ENCODE results near the gene TULP4.

The TULP4 gene

GRCh38 chr6:158409451-158409850 lies 97.2 kb downstream of the TULP4 start:
- Histone ChIP-seq H3K4ac (ENCODE audit: low read depth in 1 of 2, low read length in 2 of 2) (no peak overlapping the region), H2BK5ac (ENCODE audit: low read depth, low read length, poor library complexity, severe bottlenecking) (no peak overlapping the region), H3K27me3 (ENCODE audit: control insufficient read depth in 1 of 2, insufficient read depth in 1 of 2, low read length in 2 of 2) (no peaks in the 10 kb centered on the region), H3K4me2 (ENCODE audit: low read length, poor library complexity, severe bottlenecking) (no peak overlapping the region), H3K4me3 (ENCODE audit: insufficient read depth in 1 of 2, low read depth in 1 of 2, low read length in 2 of 2) (no peak overlapping the region), H4K8ac (ENCODE audit: low read length) (no peak overlapping the region), H2BK12ac (ENCODE audit: low read length in 2 of 2) (no peak overlapping the region), H3K9me3 (ENCODE audit: control insufficient read depth, low read length) (no peaks in the 10 kb centered on the region), H3K4me1 (ENCODE audit: control insufficient read depth, insufficient read depth, low read depth, low read length) (peaks cover 6% of the 10 kb centered on the region), H3K9ac (ENCODE audit: low read length) (no peak overlapping the region), H3K27ac (ENCODE audit: low read length, poor library complexity, severe bottlenecking) (no peak overlapping the region), H2AFZ (ENCODE audit: low read depth, low read length) (no peak overlapping the region), H4K91ac (ENCODE audit: low read length) (no peak overlapping the region), H2BK15ac (ENCODE audit: low read depth, poor library complexity, severe bottlenecking) (no peak overlapping the region), H3K23ac (ENCODE audit: low read length in 2 of 2) (no peak overlapping the region), H3K36me3 (ENCODE audit: control insufficient read depth in 1 of 2, insufficient read depth in 2 of 2, low read depth in 1 of 2, low read length in 2 of 2) (peaks cover 10 to 14% of the 10 kb centered on the region in 2 experiments), H3K18ac (ENCODE audit: low read depth in 1 of 2, low read length in 2 of 2) (no peak overlapping the region), H2BK120ac (ENCODE audit: low read depth, low read length) (no peak overlapping the region), H2AK5ac (ENCODE audit: low read length, severe bottlenecking) (no peak overlapping the region), H3K79me1 (replicated peaks; ENCODE audit: low read length, poor library complexity, severe bottlenecking) (peaks cover 29% of the 10 kb centered on the region), H3K14ac (ENCODE audit: low read length in 2 of 2) (no peak overlapping the region)
- DNase-seq, result peak; percentile 60
- 82% methylated on average over 3 of the region's 3 CpGs for WGBS

DNA sequence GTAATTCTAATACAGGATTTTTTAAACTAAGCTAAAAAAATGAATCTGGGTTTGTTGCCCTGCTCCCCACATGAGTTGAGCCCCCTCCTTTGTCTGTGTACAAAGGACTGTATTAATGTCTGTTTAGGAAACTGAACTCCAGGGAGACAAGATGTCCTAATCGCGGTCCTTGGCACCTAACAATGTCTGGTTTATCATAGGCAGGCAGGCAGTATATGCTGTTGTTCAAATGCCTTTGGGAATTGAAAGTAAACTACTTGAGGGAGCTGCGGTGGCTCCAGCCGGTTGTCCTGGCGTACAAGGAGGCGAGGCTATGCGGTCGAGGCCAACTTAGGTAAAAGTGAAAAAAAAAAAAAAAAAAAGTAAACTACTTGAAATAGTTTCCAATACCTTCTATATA lies 98.5 kb downstream of the TULP4 start:
- Histone ChIP-seq H2BK5ac (ENCODE audit: low read depth, low read length, poor library complexity, severe bottlenecking) (no peak overlapping the region), H3K9ac (ENCODE audit: low read length) (no peak overlapping the region), H3K79me1 (replicated peaks; ENCODE audit: low read length, poor library complexity, severe bottlenecking) (peaks cover 29% of the 10 kb centered on the region), H2BK120ac (ENCODE audit: low read depth, low read length) (no peak overlapping the region), H3K9me3 (ENCODE audit: control insufficient read depth, low read length) (no peaks in the 10 kb centered on the region), H3K4me3 (ENCODE audit: insufficient read depth in 1 of 2, low read depth in 1 of 2, low read length in 2 of 2) (no peak overlapping the region), H2BK15ac (ENCODE audit: low read depth, poor library complexity, severe bottlenecking) (no peak overlapping the region), H4K8ac (ENCODE audit: low read length) (no peak overlapping the region), H3K14ac (ENCODE audit: low read length in 2 of 2) (no peak overlapping the region), H3K4me2 (ENCODE audit: low read length, poor library complexity, severe bottlenecking) (no peak overlapping the region), H3K4ac (ENCODE audit: low read depth in 1 of 2, low read length in 2 of 2) (no peak overlapping the region), H2AFZ (ENCODE audit: low read depth, low read length) (no peak overlapping the region), H4K91ac (ENCODE audit: low read length) (no peak overlapping the region), H3K27ac (ENCODE audit: low read length, poor library complexity, severe bottlenecking) (no peak overlapping the region), H3K4me1 (ENCODE audit: control insufficient read depth, insufficient read depth, low read depth, low read length) (peaks cover 6% of the 10 kb centered on the region), H3K18ac (ENCODE audit: low read depth in 1 of 2, low read length in 2 of 2) (no peak overlapping the region), H2BK12ac (ENCODE audit: low read length in 2 of 2) (no peak overlapping the region), H2AK5ac (ENCODE audit: low read length, severe bottlenecking) (no peak overlapping the region), H3K36me3 (ENCODE audit: control insufficient read depth in 1 of 2, insufficient read depth in 2 of 2, low read depth in 1 of 2, low read length in 2 of 2) (peaks cover 10 to 20% of the 10 kb centered on the region in 2 experiments), H3K27me3 (ENCODE audit: control insufficient read depth in 1 of 2, insufficient read depth in 1 of 2, low read length in 2 of 2) (no peaks in the 10 kb centered on the region), H3K23ac (ENCODE audit: low read length in 2 of 2) (no peak overlapping the region)
- 90% methylated on average over 3 of the region's 8 CpGs for WGBS
- no peak for DNase-seq

DNA sequence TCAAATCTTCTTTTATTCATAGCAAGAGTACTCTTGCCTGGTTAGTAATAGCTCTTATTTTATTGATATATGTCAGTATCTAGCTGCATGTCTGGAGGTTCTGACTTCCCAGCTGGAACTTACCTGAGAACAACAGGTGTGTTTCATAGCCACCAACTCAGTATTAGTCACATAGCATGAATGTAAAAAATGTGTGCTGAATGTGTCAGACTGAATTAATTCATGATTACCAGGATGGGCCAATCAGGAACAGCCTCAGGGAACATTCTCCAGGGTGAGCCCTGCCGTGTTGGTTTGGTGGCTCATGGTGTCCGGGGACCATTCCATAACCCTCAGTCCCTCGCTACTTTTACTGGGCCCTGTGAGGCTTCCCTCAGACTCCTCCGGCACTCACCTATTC lies 99.7 kb downstream of the TULP4 start:
- Histone ChIP-seq H2BK120ac (ENCODE audit: low read depth, low read length) (no peak overlapping the region), H3K4ac (ENCODE audit: low read depth in 1 of 2, low read length in 2 of 2) (no peak overlapping the region), H3K4me2 (ENCODE audit: low read length, poor library complexity, severe bottlenecking) (no peak overlapping the region), H2BK5ac (ENCODE audit: low read depth, low read length, poor library complexity, severe bottlenecking) (no peak overlapping the region), H2AFZ (ENCODE audit: low read depth, low read length) (no peak overlapping the region), H3K27ac (ENCODE audit: low read length, poor library complexity, severe bottlenecking) (no peak overlapping the region), H4K91ac (ENCODE audit: low read length) (no peak overlapping the region), H3K27me3 (ENCODE audit: control insufficient read depth in 1 of 2, insufficient read depth in 1 of 2, low read length in 2 of 2) (no peaks in the 10 kb centered on the region), H3K4me3 (ENCODE audit: insufficient read depth in 1 of 2, low read depth in 1 of 2, low read length in 2 of 2) (no peak overlapping the region), H4K8ac (ENCODE audit: low read length) (no peak overlapping the region), H2BK15ac (ENCODE audit: low read depth, poor library complexity, severe bottlenecking) (no peak overlapping the region), H3K79me1 (replicated peaks; ENCODE audit: low read length, poor library complexity, severe bottlenecking) (peaks cover 28% of the 10 kb centered on the region), H3K23ac (ENCODE audit: low read length in 2 of 2) (no peak overlapping the region), H3K4me1 (ENCODE audit: control insufficient read depth, insufficient read depth, low read depth, low read length) (peaks cover 6% of the 10 kb centered on the region), H3K36me3 (ENCODE audit: control insufficient read depth in 1 of 2, insufficient read depth in 2 of 2, low read depth in 1 of 2, low read length in 2 of 2) (peaks cover 10 to 25% of the 10 kb centered on the region in 2 experiments), H3K9ac (ENCODE audit: low read length) (no peak overlapping the region), H3K18ac (ENCODE audit: low read depth in 1 of 2, low read length in 2 of 2) (no peak overlapping the region), H3K14ac (ENCODE audit: low read length in 2 of 2) (no peak overlapping the region), H2AK5ac (ENCODE audit: low read length, severe bottlenecking) (no peak overlapping the region), H2BK12ac (ENCODE audit: low read length in 2 of 2) (no peak overlapping the region), H3K9me3 (ENCODE audit: control insufficient read depth, low read length) (no peaks in the 10 kb centered on the region)
- WGBS, result 79% methylated on average over 2 of the region's 4 CpGs
- DNase-seq, result no peak

DNA sequence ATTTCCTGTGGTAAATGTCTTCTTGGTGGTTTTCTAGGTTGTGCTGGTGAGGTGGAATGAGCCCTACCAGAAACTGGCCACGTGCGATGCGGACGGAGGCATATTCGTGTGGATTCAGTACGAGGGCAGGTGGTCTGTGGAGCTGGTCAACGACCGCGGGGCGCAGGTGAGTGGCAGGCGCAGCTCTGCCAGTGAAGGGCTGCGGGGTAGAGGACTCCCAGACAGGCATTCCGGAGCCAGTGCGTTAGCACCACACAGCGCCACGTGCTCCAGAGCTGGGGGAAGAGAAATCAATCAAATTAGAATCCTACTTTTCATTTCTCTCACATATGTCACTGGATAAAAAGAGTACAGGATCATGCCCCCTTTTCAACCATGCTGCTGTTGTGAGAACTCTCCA lies 100.8 kb downstream of the TULP4 start:
- Histone ChIP-seq H3K4me2 (ENCODE audit: low read length, poor library complexity, severe bottlenecking) (no peak overlapping the region), H3K4me1 (ENCODE audit: control insufficient read depth, insufficient read depth, low read depth, low read length) (peaks cover 7% of the 10 kb centered on the region), H2AK5ac (ENCODE audit: low read length, severe bottlenecking) (no peak overlapping the region), H3K27me3 (ENCODE audit: control insufficient read depth in 1 of 2, insufficient read depth in 1 of 2, low read length in 2 of 2) (no peaks in the 10 kb centered on the region), H4K91ac (ENCODE audit: low read length) (no peak overlapping the region), H3K23ac (ENCODE audit: low read length in 2 of 2) (no peak overlapping the region), H3K4me3 (ENCODE audit: insufficient read depth in 1 of 2, low read depth in 1 of 2, low read length in 2 of 2) (no peak overlapping the region), H4K8ac (ENCODE audit: low read length) (peak overlapping the region; percentile 19), H2BK15ac (ENCODE audit: low read depth, poor library complexity, severe bottlenecking) (no peak overlapping the region), H3K4ac (ENCODE audit: low read depth in 1 of 2, low read length in 2 of 2) (no peak overlapping the region), H3K9me3 (ENCODE audit: control insufficient read depth, low read length) (no peaks in the 10 kb centered on the region), H2BK12ac (ENCODE audit: low read length in 2 of 2) (peak overlapping the region in 1 of 2 experiments; percentile 63), H3K18ac (ENCODE audit: low read depth in 1 of 2, low read length in 2 of 2) (no peak overlapping the region), H3K14ac (ENCODE audit: low read length in 2 of 2) (no peak overlapping the region), H2BK5ac (ENCODE audit: low read depth, low read length, poor library complexity, severe bottlenecking) (no peak overlapping the region), H3K27ac (ENCODE audit: low read length, poor library complexity, severe bottlenecking) (no peak overlapping the region), H3K9ac (ENCODE audit: low read length) (no peak overlapping the region), H3K79me1 (replicated peaks; ENCODE audit: low read length, poor library complexity, severe bottlenecking) (peaks cover 24% of the 10 kb centered on the region), H2BK120ac (ENCODE audit: low read depth, low read length) (no peak overlapping the region), H2AFZ (ENCODE audit: low read depth, low read length) (no peak overlapping the region), H3K36me3 (ENCODE audit: control insufficient read depth in 1 of 2, insufficient read depth in 2 of 2, low read depth in 1 of 2, low read length in 2 of 2) (peaks cover 10 to 25% of the 10 kb centered on the region in 2 experiments)
- DNase-seq, result no peak
- 94% methylated on average over 13 of the region's 16 CpGs for WGBS
